ENCODE measurements around the gene SWAP70.

DNA sequence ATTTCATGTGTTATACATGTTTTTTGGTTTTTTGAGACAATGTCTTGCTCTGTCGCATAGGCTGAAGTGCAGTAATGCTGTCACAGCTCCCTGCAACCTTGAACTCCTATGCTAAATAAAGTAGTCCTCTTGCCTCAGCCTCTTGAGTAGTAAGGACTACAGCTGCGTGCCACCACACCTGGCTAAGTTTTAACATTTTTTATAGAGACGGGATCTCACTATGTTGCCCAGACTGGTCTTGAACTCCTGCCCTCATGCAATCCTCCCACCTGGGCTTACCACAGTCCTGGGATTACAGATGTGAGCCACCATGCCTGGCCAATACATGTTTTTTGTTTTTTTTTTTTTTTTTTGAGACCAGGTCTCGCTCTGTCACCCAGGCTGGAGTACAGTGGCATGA is 33.9 kb downstream of the SWAP70 start:
- TF ChIP-seq, protein P1, sequence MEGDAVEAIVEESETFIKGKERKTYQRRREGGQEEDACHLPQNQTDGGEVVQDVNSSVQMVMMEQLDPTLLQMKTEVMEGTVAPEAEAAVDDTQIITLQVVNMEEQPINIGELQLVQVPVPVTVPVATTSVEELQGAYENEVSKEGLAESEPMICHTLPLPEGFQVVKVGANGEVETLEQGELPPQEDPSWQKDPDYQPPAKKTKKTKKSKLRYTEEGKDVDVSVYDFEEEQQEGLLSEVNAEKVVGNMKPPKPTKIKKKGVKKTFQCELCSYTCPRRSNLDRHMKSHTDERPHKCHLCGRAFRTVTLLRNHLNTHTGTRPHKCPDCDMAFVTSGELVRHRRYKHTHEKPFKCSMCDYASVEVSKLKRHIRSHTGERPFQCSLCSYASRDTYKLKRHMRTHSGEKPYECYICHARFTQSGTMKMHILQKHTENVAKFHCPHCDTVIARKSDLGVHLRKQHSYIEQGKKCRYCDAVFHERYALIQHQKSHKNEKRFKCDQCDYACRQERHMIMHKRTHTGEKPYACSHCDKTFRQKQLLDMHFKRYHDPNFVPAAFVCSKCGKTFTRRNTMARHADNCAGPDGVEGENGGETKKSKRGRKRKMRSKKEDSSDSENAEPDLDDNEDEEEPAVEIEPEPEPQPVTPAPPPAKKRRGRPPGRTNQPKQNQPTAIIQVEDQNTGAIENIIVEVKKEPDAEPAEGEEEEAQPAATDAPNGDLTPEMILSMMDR (IDR thresholded peaks at IDR 0.05 in 2 of 3, conservative IDR thresholded peaks at IDR 0.05 in 1 of 3; ENCODE audit: control insufficient read depth in 2 of 3, extremely low read depth in 1 of 3, insufficient read depth in 1 of 3, low read depth in 3 of 3, low read length in 3 of 3): no peak
- TF ChIP-seq, protein P2, sequence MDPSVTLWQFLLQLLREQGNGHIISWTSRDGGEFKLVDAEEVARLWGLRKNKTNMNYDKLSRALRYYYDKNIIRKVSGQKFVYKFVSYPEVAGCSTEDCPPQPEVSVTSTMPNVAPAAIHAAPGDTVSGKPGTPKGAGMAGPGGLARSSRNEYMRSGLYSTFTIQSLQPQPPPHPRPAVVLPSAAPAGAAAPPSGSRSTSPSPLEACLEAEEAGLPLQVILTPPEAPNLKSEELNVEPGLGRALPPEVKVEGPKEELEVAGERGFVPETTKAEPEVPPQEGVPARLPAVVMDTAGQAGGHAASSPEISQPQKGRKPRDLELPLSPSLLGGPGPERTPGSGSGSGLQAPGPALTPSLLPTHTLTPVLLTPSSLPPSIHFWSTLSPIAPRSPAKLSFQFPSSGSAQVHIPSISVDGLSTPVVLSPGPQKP (IDR thresholded peaks at IDR 0.05; ENCODE audit: low read depth, low read length): no peak
- TF ChIP-seq POLR2A (IDR thresholded peaks at IDR 0.05; ENCODE audit: low read depth, low read length): no peak
- TF ChIP-seq SIN3A (IDR thresholded peaks at IDR 0.05; ENCODE audit: low read depth, low read length): no peak
- no peak for TF ChIP-seq ZBED1 (IDR thresholded peaks at IDR 0.05; ENCODE audit: borderline replicate concordance)
- no peak for TF ChIP-seq TAF1 (IDR thresholded peaks at IDR 0.05; ENCODE audit: borderline replicate concordance, low read depth, low read length)
- no peak for TF ChIP-seq EED (IDR thresholded peaks at IDR 0.05; ENCODE audit: low read depth)
- no peak for TF ChIP-seq ZNF274 (IDR thresholded peaks at IDR 0.05; ENCODE audit: insufficient read depth, insufficient read length)

Measured in GM12878 (cell line).